ENCODE data around the gene MTFR2. TPM values are rescaled to one million over a fixed set of nuclear protein-coding genes. Genes with fewer than 3 reads are reported as not detected.
A peak's percentile ranks its signal among the peaks of the same experiment; 100 is the strongest.

MTFR2 gene
- total and polyA plus RNA-seq, 2 of the 13 experiments (the other 11 are each of a cell fraction or from before 2014, with no cell fraction given): 6.7 to 10.7 TPM

DNA sequence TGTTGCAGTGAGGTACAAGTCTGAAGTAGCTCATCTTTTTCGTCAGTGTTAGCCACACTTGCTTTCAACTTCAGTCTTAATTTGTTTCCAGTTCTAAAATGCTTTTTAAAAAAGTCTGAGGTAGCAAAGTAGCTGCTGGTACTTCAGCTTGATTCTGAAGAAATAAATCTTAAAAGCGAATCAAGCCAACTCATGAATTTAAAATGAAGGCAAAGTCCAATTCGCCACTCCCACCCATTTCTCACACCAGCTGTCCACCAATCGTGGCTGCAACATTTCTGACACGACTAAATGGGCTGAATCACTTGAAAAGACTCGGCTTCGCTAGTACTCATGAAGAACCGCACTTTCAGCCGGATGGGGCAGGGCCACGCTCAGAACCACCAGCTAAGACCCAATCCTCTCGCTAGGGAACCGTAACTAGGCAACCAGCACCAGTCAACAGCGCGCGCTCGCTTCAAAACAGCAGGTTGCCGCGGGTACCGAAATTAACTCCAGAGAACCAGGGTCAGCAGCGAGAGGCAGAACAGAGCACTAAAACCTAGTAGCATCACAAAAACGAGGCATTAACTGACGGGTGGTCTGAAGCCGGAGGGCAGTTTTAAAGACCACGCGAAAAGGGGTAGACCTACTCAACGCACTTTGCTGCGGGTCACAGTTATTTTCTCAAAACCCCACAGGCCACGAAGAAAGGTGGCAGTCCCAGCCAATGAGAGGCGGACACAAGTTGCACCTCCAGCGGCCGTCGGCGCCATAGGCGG lies 38.6 kb upstream of the MTFR2 start (continued):
- 0 out of 2 replicates have a peak, but pooled peaks have one; percentile 9 for TF ChIP-seq CREB1 (IDR thresholded peaks at IDR 0.05)
- no peak for TF ChIP-seq CREB1 (CRISPR knock-in tag; IDR thresholded peaks at IDR 0.05)
- no peak for TF ChIP-seq ZNF451 (CRISPR knock-in tag; IDR thresholded peaks at IDR 0.05)
- no peak for TF ChIP-seq POGK (CRISPR knock-in tag; conservative IDR thresholded peaks at IDR 0.05)
- peak; percentile 93 for TF ChIP-seq SAFB2 (CRISPR knock-in tag; IDR thresholded peaks at IDR 0.05; ENCODE audit: borderline replicate concordance, low read depth)
- no peak; the same call in 1 of the 2 replicates for TF ChIP-seq ARID3A (IDR thresholded peaks at IDR 0.05; ENCODE audit: low read depth, low read length)
- TF ChIP-seq RXRA (CRISPR knock-in tag; IDR thresholded peaks at IDR 0.05): no peak
- 0 out of 2 replicates have a peak, but pooled peaks have one; percentile 14 for TF ChIP-seq ZNF160 (CRISPR knock-in tag; IDR thresholded peaks at IDR 0.05)
- TF ChIP-seq TBP (CRISPR knock-in tag; IDR thresholded peaks at IDR 0.05): no peak
- no peak for TF ChIP-seq SCMH1 (CRISPR knock-in tag; IDR thresholded peaks at IDR 0.05; ENCODE audit: borderline replicate concordance)
- TF ChIP-seq SNRNP70 (IDR thresholded peaks at IDR 0.05; ENCODE audit: low read depth, low read length): no peak
- no peak for TF ChIP-seq DNMT3B (CRISPR knock-in tag; conservative IDR thresholded peaks at IDR 0.05)
- no peak for TF ChIP-seq ZNF766 (CRISPR knock-in tag; IDR thresholded peaks at IDR 0.05; ENCODE audit: borderline replicate concordance)
- TF ChIP-seq ZNF234 (CRISPR knock-in tag; conservative IDR thresholded peaks at IDR 0.05): no peak
- TF ChIP-seq RARG (CRISPR knock-in tag; IDR thresholded peaks at IDR 0.05; ENCODE audit: low read depth): no peak
- TF ChIP-seq IKZF4 (CRISPR knock-in tag; IDR thresholded peaks at IDR 0.05; ENCODE audit: borderline replicate concordance, low read depth, not compliant biosample characterization): no peak
- no peak for TF ChIP-seq SOX13 (IDR thresholded peaks at IDR 0.05)
- 0 out of 4 replicates have a peak, but pooled peaks of 1 of the 2 experiments have one; percentile 66 for TF ChIP-seq SOX13 (CRISPR knock-in tag; conservative IDR thresholded peaks at IDR 0.05 in 1 of 2, IDR thresholded peaks at IDR 0.05 in 1 of 2)
- TF ChIP-seq ZNF460 (CRISPR knock-in tag; IDR thresholded peaks at IDR 0.05; ENCODE audit: borderline replicate concordance): no peak
- TF ChIP-seq, protein P1, sequence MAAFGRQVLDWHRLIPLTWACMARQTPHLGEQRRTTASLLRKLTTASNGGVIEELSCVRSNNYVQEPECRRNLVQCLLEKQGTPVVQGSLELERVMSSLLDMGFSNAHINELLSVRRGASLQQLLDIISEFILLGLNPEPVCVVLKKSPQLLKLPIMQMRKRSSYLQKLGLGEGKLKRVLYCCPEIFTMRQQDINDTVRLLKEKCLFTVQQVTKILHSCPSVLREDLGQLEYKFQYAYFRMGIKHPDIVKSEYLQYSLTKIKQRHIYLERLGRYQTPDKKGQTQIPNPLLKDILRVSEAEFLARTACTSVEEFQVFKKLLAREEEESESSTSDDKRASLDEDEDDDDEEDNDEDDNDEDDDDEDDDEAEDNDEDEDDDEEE (CRISPR knock-in tag; IDR thresholded peaks at IDR 0.05): no peak
- TF ChIP-seq HNRNPUL1 (IDR thresholded peaks at IDR 0.05; ENCODE audit: low read depth, low read length): no peak
- TF ChIP-seq, protein P2, sequence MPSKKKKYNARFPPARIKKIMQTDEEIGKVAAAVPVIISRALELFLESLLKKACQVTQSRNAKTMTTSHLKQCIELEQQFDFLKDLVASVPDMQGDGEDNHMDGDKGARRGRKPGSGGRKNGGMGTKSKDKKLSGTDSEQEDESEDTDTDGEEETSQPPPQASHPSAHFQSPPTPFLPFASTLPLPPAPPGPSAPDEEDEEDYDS (CRISPR knock-in tag; IDR thresholded peaks at IDR 0.05): peak; percentile 45; the same call in 1 of the 2 replicates
- TF ChIP-seq, protein P3, sequence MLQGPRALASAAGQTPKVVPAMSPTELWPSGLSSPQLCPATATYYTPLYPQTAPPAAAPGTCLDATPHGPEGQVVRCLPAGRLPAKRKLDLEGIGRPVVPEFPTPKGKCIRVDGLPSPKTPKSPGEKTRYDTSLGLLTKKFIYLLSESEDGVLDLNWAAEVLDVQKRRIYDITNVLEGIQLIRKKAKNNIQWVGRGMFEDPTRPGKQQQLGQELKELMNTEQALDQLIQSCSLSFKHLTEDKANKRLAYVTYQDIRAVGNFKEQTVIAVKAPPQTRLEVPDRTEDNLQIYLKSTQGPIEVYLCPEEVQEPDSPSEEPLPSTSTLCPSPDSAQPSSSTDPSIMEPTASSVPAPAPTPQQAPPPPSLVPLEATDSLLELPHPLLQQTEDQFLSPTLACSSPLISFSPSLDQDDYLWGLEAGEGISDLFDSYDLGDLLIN (CRISPR knock-in tag; IDR thresholded peaks at IDR 0.05; ENCODE audit: borderline replicate concordance): no peak

All from HepG2 (cell line).